Measurements from ENCODE around the gene NFE2L3.

DNA sequence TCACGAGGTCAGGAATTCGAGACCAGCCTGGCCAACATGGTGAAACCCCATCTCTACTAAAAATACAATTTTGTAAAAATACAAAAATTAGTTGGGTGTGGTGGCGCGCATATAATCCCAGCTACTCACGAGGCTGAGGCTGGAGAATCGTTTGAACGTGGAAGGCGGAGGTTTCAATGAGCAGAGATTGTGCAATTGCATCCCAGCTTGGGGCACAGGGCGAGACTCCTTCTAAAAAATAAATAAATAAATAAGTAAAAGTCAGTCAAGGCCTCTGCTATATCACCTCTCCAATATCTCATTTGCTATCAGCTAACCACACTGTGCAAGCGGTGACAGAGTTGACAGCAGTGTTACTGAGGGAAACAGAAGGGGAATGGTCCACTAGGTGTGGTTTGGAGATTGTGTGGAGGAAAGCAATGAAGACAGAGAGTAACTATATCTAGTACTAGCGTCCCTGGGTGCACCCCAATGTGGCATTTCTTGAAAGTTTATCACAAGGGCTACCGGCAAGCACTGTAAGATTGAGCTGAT lies 20.9 kb upstream of the NFE2L3 start:
- no peak for TF ChIP-seq POLR2AphosphoS5 (IDR thresholded peaks at IDR 0.05; ENCODE audit: insufficient read depth in 1 of 2, low read depth in 1 of 2)
- TF ChIP-seq POLR2A (IDR thresholded peaks at IDR 0.05), result no peak
- TF ChIP-seq, protein P1, sequence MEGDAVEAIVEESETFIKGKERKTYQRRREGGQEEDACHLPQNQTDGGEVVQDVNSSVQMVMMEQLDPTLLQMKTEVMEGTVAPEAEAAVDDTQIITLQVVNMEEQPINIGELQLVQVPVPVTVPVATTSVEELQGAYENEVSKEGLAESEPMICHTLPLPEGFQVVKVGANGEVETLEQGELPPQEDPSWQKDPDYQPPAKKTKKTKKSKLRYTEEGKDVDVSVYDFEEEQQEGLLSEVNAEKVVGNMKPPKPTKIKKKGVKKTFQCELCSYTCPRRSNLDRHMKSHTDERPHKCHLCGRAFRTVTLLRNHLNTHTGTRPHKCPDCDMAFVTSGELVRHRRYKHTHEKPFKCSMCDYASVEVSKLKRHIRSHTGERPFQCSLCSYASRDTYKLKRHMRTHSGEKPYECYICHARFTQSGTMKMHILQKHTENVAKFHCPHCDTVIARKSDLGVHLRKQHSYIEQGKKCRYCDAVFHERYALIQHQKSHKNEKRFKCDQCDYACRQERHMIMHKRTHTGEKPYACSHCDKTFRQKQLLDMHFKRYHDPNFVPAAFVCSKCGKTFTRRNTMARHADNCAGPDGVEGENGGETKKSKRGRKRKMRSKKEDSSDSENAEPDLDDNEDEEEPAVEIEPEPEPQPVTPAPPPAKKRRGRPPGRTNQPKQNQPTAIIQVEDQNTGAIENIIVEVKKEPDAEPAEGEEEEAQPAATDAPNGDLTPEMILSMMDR (IDR thresholded peaks at IDR 0.05), result no peak
